GM18526 (cell line): ENCODE data around the gene GPR12.

Experiments used
- POLR2A ChIP-seq: IDR thresholded peaks from 3 replicates; pipeline ENCODE4 v1.6.1; 2011; ENCODE audit not compliant: insufficient read length; ENCODE audit errors: extremely low read depth

Gene GPR12

GRCh38 chr13:26719356-26719945 lies 41.1 kb downstream of the GPR12 start:
- TF ChIP-seq POLR2A = no peak

GRCh38 chr13:26718872-26719271 lies 41.7 kb downstream of the GPR12 start:
- no peak for TF ChIP-seq POLR2A

GRCh38 chr13:26718146-26718545 lies 42.4 kb downstream of the GPR12 start:
- TF ChIP-seq POLR2A = no peak

GRCh38 chr13:26716984-26717383 lies 43.6 kb downstream of the GPR12 start:
- no peak for TF ChIP-seq POLR2A

- TF ChIP-seq POLR2A = no peak
These were observed 47.2 kb downstream of the GPR12 start for GRCh38 chr13:26713341-26713740.

GRCh38 chr13:26711211-26711610 lies 49.4 kb downstream of the GPR12 start:
- no peak for TF ChIP-seq POLR2A

- no peak for TF ChIP-seq POLR2A
These were observed 50.4 kb downstream of the GPR12 start for GRCh38 chr13:26710166-26710565.

- no peak for TF ChIP-seq POLR2A
These were observed 51.1 kb downstream of the GPR12 start for GRCh38 chr13:26709461-26709860.

- TF ChIP-seq POLR2A = no peak
These were observed 52.6 kb downstream of the GPR12 start for GRCh38 chr13:26708007-26708297.

GRCh38 chr13:26707122-26708006 lies 53.2 kb downstream of the GPR12 start:
- TF ChIP-seq POLR2A = no peak

GRCh38 chr13:26706381-26706780 lies 54.2 kb downstream of the GPR12 start:
- TF ChIP-seq POLR2A = no peak

- no peak for TF ChIP-seq POLR2A
These were observed 55.0 kb downstream of the GPR12 start for GRCh38 chr13:26705536-26705935.
